DND-41 (cell line): ENCODE results near the gene LSM4.
A peak's percentile ranks its signal among the peaks of the same experiment; 100 is the strongest.

Source experiments
- ATAC-seq: fragments of 200-7000 bp; cut with Tn5 transposase; 3 replicates; pipeline ENCODE4 v1.9.1; 2021; ENCODE audit warnings: low read depth; ENCODE audit not compliant: insufficient read depth
- DNase-seq: peaks from one replicate; pipeline ENCODE4 v3.0.0-alpha.2; 2020
- H2AFZ ChIP-seq: 2 replicates; pipeline ENCODE4 v1.6.0; 2012; ENCODE audit warnings: low read depth, low read length
- H3K27ac ChIP-seq: 2 replicates; pipeline ENCODE4 v1.5.1; 2012; ENCODE audit warnings: low read length, inconsistent platforms
- H3K27me3 ChIP-seq: fragments of 200-600 bp; sonication (generic); 2 replicates; pipeline ENCODE4 v1.6.0; 2012; ENCODE audit warnings: low read length, mild to moderate bottlenecking, inconsistent platforms; ENCODE audit not compliant: insufficient read depth, poor library complexity
- H3K36me3 ChIP-seq: 2 replicates; pipeline ENCODE4 v1.5.1; 2012; ENCODE audit warnings: low read length, inconsistent platforms; ENCODE audit not compliant: insufficient read depth
- H3K4me1 ChIP-seq: 2 replicates; pipeline ENCODE4 v1.5.1; 2012; ENCODE audit warnings: mild to moderate bottlenecking, low read length; ENCODE audit not compliant: insufficient read depth
- H3K4me2 ChIP-seq: 2 replicates; pipeline ENCODE4 v1.6.0; 2012; ENCODE audit warnings: mild to moderate bottlenecking, moderate library complexity, low read length, inconsistent platforms; ENCODE audit not compliant: insufficient read depth
- H3K4me3 ChIP-seq, 2 experiments: fragments of 200-600 bp in 1 of 2; shearing (Covaris generic) in 1 of 2; 2 replicates each; pipeline ENCODE4 v1.5.1; 2012 to 2016; ENCODE audit warnings: inconsistent platforms in 2 of 2, low read length in 2 of 2, mild to moderate bottlenecking in 2 of 2, low read depth in 1 of 2, moderate library complexity in 1 of 2
- H3K79me2 ChIP-seq: 2 replicates; pipeline ENCODE4 v1.6.0; 2012; ENCODE audit warnings: low read length, inconsistent platforms; ENCODE audit not compliant: insufficient read depth
- H3K9ac ChIP-seq: 2 replicates; pipeline ENCODE4 v1.6.0; 2012; ENCODE audit warnings: low read depth, mild to moderate bottlenecking, inconsistent platforms, low read length, moderate library complexity
- H3K9me3 ChIP-seq: 2 replicates; pipeline ENCODE4 v1.5.1; 2012; ENCODE audit warnings: low read length, moderate library complexity, mild to moderate bottlenecking, inconsistent platforms; ENCODE audit not compliant: insufficient read depth, severe bottlenecking
- H4K20me1 ChIP-seq: 2 replicates; pipeline ENCODE4 v1.6.0; 2012; ENCODE audit warnings: low read length; ENCODE audit not compliant: insufficient read depth
- CTCF ChIP-seq: IDR thresholded peaks from 2 replicates; pipeline ENCODE4 v1.5.1; 2012; ENCODE audit warnings: borderline replicate concordance, low read length, moderate library complexity, mild to moderate bottlenecking; ENCODE audit not compliant: poor library complexity, severe bottlenecking; ENCODE audit errors: extremely low read depth
- EZH2 ChIP-seq: IDR thresholded peaks from 3 replicates; pipeline ENCODE4 v1.6.1; 2012; ENCODE audit warnings: borderline replicate concordance, low read depth, mild to moderate bottlenecking, moderate library complexity, low read length, inconsistent platforms; ENCODE audit not compliant: severe bottlenecking

The LSM4 gene

GRCh38 chr19:18289471-18290301, 33.2 kb downstream of the LSM4 start:
- no peaks in the 10 kb centered on the region for H3K27me3 ChIP-seq
- no peaks in the 10 kb centered on the region for H3K36me3 ChIP-seq
- no peak overlapping the region; the same call in 1 of the 2 replicates for H3K9ac ChIP-seq
- no peak for TF ChIP-seq CTCF
- H4K20me1 ChIP-seq, result no peaks in the 10 kb centered on the region
- H3K27ac ChIP-seq, result peak overlapping the region; percentile 69
- no peaks in the 10 kb centered on the region for H3K79me2 ChIP-seq
- no peak overlapping the region for H2AFZ ChIP-seq
- peak overlapping the region; percentile 27; the same call in 1 of the 2 replicates for H3K4me2 ChIP-seq
- H3K4me1 ChIP-seq, result peaks cover 43% of the 10 kb centered on the region
- no peaks in the 10 kb centered on the region for H3K9me3 ChIP-seq
- no peak for ATAC-seq
- no peak overlapping the region for H3K4me3 ChIP-seq
- DNase-seq, result no peak

DNA sequence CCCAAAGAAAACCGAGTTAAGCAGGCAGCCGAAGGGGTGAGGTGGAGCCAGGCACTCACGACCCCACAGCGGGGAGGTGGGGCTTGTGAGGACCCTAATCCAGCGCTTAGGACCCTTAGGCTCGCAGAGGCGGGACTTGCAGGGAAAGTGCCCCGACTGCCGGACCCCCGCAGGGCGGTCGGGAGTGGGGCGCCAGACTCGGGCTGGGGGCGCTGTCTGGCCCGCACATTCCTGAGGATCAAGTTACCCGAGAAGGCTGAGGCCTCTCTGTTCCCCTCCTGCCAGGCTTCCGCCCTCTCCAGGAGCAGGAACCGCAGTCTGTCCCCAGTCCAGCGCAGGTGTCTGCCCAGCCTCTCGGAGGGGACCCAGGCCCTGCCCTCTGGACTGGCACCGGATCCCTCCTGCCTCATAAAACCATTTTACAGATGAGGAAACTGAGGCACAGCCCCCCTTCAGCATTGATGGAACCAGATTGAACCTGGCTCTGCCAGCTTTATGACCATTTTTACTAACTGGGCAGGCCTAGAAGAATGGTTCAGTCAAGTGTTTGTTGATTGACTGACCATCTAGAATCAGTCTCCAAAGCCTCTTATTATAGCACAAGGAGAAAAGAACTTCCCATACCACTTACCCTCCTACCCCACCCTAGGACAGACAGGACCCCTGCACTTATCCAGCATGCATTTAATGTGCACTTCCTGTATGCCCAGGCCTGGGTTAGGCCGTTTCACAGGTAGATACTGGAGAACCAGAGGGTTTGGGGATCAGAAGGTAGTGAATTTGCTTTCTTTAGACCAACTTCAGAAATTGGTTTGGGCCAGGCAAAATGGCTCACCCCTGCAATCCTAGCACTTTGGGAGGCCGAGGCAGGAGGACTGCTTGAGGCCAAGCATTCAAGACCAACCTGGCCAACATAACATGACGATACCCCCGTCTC, 34.8 kb downstream of the LSM4 start:
- H2AFZ ChIP-seq, result no peak overlapping the region
- no peak for DNase-seq
- H3K79me2 ChIP-seq, result no peaks in the 10 kb centered on the region
- no peak overlapping the region for H3K4me2 ChIP-seq
- no peaks in the 10 kb centered on the region for H4K20me1 ChIP-seq
- no peak overlapping the region for H3K9ac ChIP-seq
- H3K27me3 ChIP-seq, result no peaks in the 10 kb centered on the region
- no peak for ATAC-seq
- no peaks in the 10 kb centered on the region for H3K9me3 ChIP-seq
- no peak for TF ChIP-seq EZH2
- no peaks in the 10 kb centered on the region for H3K36me3 ChIP-seq
- no peak overlapping the region for H3K4me3 ChIP-seq
- H3K27ac ChIP-seq, result no peak overlapping the region
- H3K4me1 ChIP-seq, result peaks cover 41% of the 10 kb centered on the region

GRCh38 chr19:18286973-18287635, 35.8 kb downstream of the LSM4 start:
- Histone ChIP-seq H3K27me3 (no peaks in the 10 kb centered on the region), H3K4me1 (peaks cover 39% of the 10 kb centered on the region), H4K20me1 (no peaks in the 10 kb centered on the region), H3K4me3 (no peak overlapping the region), H3K27ac (no peak overlapping the region), H3K9me3 (no peaks in the 10 kb centered on the region), H3K9ac (no peak overlapping the region), H2AFZ (no peak overlapping the region), H3K4me2 (no peak overlapping the region), H3K36me3 (no peaks in the 10 kb centered on the region), H3K79me2 (no peaks in the 10 kb centered on the region; the same call in 1 of the 2 replicates)
- no peak for DNase-seq
- no peak for ATAC-seq
- no peak for TF ChIP-seq EZH2
- no peak for TF ChIP-seq CTCF
